Measurements from ENCODE around the gene PARD3B.

- TF ChIP-seq GATA3 (IDR thresholded peaks at IDR 0.05; ENCODE audit: low read depth, low read length) (no peak), GATA2 (IDR thresholded peaks at IDR 0.05; ENCODE audit: low read depth, low read length) (no peak)
These were observed 127.5 kb downstream of the PARD3B start for GRCh38 chr2:204672772-204673171.

All from SH-SY5Y (cell line).